RWPE1 (cell line): ENCODE results near the gene HDAC4.

Source experiments
- CTCF ChIA-PET: fragments of 350-600 bp; sonication (Branson Sonifier 250); formaldehyde crosslinking; extraction: SDS; loops from one replicate; lab custom pipeline; 2021; lab: Yijun Ruan, JAX
- POLR2A ChIA-PET: fragments of 400-600 bp; formaldehyde crosslinking; extraction: SDS; loops from one replicate; lab custom pipeline; 2020; ENCODE audit warnings: antibody characterized with exemption; ENCODE audit not compliant: low non-redundant PET; lab: Yijun Ruan, JAX
- DNase-seq: peaks from one replicate; pipeline ENCODE4 v3.0.0; 2012; ENCODE audit warnings: low spot score
- H3K27ac ChIP-seq: fragments of 450-650 bp; 2 replicates; pipeline ENCODE4 v1.5.1; 2017
- TF ChIP-seq, protein P1 (sequence below): fragments of 450-650 bp; conservative IDR thresholded peaks from 2 replicates; pipeline ENCODE4 v1.5.1; 2017; ENCODE audit warnings: low read depth, mild to moderate bottlenecking

The HDAC4 gene

DNA sequence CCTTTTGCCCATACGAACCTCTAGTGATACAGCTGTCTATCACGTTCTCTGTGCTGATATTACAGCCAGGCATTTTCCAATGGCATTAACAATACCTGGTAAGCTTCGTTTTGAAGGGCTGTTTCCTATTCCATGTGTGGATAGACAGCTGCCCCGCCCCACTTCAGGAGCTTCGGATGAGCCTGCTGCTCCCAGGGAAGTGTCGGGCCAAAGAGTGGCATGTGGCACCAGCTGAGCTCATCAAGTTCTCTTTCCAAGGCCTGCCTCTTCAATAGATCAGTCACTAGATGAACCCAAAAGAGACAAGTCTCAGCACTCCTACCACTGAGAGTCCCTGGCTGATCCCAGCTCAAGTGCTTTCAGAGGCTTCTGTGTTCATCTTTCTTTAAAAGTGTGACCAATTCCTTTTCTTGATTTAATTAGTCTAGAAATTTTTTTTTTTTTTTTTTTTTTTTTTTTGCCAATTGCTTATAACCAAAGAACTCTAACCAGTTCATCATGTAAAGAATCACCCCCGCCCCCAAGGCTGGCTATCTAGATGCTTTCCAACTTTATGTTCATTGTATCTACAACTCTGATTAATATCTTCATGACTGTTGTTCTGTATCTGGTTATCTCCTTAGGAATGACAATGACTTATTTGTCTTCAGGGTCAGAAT lies 46.6 kb downstream of the HDAC4 start:
- ChIA-PET POLR2A (no interaction called here), CTCF (interaction anchor here (0.6 kb wide), 1 partner anchor 624 kb away, joined by 3 read pairs; no protein-coding TSS in a partner anchor)
- TF ChIP-seq, protein P1, sequence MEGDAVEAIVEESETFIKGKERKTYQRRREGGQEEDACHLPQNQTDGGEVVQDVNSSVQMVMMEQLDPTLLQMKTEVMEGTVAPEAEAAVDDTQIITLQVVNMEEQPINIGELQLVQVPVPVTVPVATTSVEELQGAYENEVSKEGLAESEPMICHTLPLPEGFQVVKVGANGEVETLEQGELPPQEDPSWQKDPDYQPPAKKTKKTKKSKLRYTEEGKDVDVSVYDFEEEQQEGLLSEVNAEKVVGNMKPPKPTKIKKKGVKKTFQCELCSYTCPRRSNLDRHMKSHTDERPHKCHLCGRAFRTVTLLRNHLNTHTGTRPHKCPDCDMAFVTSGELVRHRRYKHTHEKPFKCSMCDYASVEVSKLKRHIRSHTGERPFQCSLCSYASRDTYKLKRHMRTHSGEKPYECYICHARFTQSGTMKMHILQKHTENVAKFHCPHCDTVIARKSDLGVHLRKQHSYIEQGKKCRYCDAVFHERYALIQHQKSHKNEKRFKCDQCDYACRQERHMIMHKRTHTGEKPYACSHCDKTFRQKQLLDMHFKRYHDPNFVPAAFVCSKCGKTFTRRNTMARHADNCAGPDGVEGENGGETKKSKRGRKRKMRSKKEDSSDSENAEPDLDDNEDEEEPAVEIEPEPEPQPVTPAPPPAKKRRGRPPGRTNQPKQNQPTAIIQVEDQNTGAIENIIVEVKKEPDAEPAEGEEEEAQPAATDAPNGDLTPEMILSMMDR, result no peak
- no peak for DNase-seq
- no peak overlapping the region for H3K27ac ChIP-seq

DNA sequence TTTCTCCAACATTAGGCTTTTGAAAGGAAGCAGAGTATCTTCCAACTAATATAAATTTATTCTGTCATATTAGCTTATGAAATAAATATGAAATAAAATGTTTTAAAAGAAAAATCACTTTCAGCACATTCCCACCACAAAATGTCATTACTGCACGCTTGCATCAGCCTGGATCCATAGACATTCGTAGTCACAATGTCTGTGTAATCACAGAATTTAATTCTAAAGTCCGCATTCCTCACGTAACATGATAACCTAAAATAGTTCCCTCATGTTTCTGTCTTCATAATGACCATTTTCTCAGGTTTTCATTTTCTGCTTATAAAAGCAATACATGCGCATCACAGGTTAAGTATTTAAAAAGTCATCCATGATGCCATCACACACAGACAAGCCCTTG lies 47.1 kb downstream of the HDAC4 start:
- H3K27ac ChIP-seq, result no peak overlapping the region
- CTCF ChIA-PET, result interaction anchor here (0.6 kb wide), 1 partner anchor 625 kb away, joined by 3 read pairs; no protein-coding TSS in a partner anchor
- POLR2A ChIA-PET, result no interaction called here
- DNase-seq, result no peak
- TF ChIP-seq, protein P1, result no peak

DNA sequence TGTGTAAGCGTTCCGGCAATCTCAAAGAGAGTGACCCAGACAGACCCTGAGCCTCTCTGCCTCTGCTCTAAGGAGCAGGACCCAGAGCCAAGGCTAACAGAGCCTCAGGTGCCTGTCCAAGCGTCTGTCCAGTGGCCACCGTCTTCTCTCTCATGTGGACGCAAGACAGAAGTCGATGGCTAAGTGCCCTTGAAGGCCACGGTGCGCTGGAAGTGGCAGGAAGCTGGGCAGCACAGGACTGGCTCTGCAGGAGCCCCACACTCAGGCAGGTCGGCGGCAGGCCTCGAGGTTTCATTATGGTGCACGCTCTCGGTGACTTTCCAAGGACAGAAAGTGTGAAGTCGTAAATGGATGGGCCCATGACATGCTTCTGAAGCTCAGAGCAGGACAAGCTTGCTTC lies 49.1 kb downstream of the HDAC4 start:
- no peak for DNase-seq
- POLR2A ChIA-PET, result no interaction called here
- TF ChIP-seq, protein P1, result no peak
- CTCF ChIA-PET, result no interaction called here
- peak overlapping the region; percentile 4; the same call in 1 of the 2 replicates for H3K27ac ChIP-seq

DNA sequence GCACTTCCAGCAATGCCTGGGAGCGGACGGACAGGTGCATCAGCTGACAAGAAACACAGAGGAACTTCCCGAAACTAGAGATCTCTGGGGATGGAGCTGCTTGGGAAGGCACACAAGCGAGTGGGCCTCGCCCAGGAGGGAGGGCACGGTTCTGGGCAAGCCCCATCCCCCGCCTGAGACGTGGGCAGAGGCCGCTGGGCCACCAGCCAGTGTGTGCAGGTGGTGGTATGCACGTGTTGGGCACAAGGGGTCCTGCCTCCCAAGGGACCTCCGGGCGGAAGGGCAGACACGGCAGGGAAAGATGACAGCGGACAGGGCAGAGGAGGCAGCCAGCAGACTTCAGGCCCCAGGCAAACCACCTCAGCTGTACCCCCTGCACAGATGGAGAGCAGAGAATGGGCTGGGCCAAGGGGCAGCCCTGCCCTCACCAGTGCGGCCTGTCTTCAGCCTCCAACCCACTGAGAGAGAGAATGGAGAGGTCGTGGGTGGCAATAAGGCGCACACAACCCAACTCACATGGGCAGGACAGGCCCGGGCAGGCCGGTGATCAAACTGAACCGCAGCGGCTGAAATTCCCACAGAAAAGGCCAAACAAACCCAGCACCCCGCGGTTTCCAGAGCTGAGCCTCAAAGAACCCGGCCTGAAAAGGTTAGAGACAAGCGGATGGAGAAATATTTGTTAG lies 51.2 kb downstream of the HDAC4 start:
- TF ChIP-seq, protein P1, result no peak
- ChIA-PET POLR2A (no interaction called here), CTCF (interaction anchor here (0.7 kb wide), 2 partner anchors 191 to 270 kb away, joined by 3 read pairs; no protein-coding TSS in a partner anchor)
- peak; percentile 53 for DNase-seq
- H3K27ac ChIP-seq, result peak overlapping the region; percentile 64

DNA sequence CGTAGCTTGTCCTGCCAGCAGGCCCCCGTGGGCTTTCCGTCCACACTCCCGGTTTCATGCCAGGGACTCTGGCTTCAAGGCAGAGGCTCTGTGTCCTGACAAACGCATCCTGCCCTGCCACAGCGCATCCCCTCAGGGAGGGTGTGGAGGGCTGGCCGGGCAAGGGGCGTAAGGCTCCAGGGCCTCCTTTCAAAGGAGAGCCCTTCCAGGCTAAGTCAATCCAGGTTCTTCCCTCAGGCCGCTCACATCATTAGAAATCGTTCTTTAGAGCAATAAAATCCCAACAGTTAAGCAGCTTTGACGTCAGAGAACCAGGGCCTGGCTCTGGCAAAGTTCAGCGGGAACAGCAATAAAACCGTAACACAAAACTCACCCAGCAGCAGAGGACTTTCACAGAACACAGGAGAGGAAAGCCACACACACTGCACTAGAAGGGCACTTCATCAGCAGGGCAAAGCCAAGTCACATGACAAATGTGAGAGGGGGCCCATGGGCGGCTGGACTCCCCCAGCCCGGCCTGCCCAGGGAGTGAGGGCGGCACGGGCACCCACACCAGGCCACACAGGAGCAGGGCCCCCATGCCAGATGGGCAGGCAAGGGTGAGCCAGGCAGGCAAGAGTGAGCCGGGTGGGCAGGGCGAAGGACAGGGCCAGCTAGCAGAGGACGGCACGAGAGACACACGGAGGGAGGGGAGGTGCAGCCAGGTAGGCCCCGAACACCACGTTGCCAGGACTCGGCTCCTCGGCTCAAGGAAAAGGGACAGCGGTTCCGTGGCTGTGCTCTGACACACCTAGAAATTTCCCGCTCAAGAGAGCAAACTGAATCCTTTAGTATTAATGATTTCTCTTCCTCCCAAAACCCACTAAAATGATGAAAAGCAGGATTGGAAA lies 52.0 kb downstream of the HDAC4 start:
- peak overlapping the region; percentile 64 for H3K27ac ChIP-seq
- CTCF ChIA-PET, result interaction anchor here (0.7 kb wide), 1 partner anchor 271 kb away, joined by 3 read pairs; no protein-coding TSS in a partner anchor
- TF ChIP-seq, protein P1, result no peak

DNA sequence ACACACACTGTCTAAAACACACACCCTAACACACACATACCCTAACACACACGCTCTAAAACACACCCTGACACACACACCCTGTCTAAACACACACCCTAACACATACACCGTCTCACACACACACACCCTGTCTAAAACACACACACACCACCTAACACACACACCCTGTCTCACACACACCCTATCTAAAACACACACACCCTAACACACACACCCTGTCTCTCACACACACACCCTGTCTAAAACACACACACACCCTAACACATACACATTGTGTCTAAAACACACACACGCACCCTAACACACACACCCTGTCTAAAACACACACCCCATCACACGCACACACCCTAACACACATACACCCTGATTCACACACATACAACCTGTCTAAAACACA lies 54.1 kb downstream of the HDAC4 start:
- POLR2A ChIA-PET, result no interaction called here
- H3K27ac ChIP-seq, result no peak overlapping the region
- no peak for DNase-seq
- TF ChIP-seq, protein P1, result no peak
- CTCF ChIA-PET, result no interaction called here

More for the DNA sequence above, 52.0 kb downstream of the HDAC4 start:
- DNase-seq, result no peak
- POLR2A ChIA-PET, result interaction anchor here (0.6 kb wide), 1 partner anchor 1958 kb away, joined by 4 read pairs; no protein-coding TSS in a partner anchor
